NCI-H2171 (cell line): ENCODE data around the gene OR5C1.
"Not testable (repeated sequence)": the region's sequence is repeated elsewhere in the genome, so short reads cannot be mapped to it uniquely, and the experiment has no call there.

Source experiments
- DNase-seq: peaks from one replicate; lab custom pipeline; 2025; lab: John Stamatoyannopoulos, UW

OR5C1 gene

DNA sequence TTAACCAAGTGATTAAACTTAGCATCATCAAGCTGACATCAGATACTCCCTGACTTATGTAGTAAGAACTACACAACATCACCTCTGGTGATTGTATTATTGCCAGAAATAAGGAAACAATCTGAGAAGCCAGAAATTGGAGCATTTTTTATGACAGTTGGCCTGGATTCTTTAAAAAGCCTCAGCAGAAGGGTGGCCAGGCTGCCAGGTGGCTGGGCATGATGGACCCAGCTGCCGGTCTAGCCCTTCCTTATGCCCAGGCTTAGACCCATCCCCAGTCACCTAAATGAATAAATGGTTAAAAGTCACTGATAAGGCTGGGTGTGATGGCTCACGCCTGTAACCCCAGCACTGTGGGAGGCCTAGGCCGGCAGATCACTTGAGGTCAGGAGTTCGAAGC is 24.0 kb downstream of the OR5C1 start:
- DNase-seq = no peak

- DNase-seq = no peak
These were observed 25.8 kb downstream of the OR5C1 start for GRCh38 chr9:122814545-122814944.

GRCh38 chr9:122815544-122815943 is 26.8 kb downstream of the OR5C1 start:
- DNase-seq = no peak

GRCh38 chr9:122816163-122816867 is 27.6 kb downstream of the OR5C1 start:
- DNase-seq = no peak

DNA sequence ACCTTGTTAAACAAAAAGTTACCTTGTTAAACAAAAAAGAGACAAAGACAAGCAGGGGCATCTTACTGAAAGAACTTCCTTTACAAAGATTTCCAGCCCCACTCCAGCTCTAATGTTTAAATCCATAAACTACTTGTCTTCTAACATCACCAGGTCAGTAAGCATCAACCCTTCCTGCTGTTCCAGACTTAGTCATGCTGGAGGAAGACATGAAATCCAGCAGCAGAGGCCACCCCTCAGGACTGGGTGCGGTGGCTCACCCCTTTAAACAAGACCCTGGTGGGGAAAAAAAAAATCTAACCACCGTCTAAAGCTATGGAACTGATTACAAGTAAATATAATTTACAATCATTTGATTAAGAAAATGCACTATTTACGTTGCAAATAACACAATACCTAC is 30.6 kb downstream of the OR5C1 start:
- no peak for DNase-seq

DNA sequence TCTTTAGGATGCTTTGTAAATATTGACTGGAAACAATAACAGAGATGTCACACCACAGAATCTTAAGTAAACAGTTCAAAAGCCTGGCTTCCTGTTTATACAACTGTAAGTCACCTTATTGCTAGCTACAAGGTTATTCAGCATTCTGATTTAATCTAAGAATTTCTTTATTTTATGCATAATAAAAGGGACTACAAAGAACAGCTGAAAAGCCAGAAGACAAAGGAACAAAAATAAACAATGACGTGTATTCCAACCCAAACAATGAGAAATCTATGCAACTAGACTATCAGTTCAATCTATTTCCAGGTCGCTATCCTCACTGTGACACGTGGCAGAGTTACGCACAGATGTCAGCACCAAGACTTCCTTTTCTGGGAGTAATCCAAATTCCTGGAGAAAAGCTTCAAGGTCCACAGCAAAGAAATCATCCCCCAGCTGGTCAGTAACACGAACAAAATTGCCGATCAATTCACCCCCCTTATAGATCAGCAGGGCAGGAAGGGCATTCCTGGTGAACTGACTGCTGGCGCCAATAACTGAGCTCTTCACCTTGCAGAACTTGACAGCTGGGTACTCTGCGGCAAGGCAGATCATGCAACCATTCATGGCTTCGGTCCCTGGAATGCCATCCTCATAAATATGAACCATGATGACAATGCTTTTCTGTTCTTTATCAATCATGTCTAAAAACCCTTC is 31.2 kb downstream of the OR5C1 start:
- DNase-seq = no peak

DNA sequence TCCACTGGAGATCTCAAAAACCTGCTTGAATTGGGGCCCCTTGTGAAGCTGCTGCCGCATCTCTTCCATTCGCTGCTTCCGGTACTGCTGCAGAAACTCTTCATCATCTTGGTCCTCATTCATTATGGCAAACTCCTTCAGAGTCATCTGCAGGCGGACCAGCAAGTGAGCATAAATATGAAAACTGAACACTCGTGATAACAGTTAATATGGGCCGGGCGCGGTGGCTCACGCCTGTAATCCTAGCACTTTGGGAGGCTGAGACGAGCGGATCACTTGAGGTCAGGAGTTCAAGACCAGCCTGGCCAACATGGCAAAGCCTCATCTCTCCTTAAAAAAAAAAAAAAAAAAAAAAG is 31.7 kb downstream of the OR5C1 start:
- DNase-seq = no peak

GRCh38 chr9:122821278-122821943 is 32.7 kb downstream of the OR5C1 start:
- peak; percentile 22 for DNase-seq

DNA sequence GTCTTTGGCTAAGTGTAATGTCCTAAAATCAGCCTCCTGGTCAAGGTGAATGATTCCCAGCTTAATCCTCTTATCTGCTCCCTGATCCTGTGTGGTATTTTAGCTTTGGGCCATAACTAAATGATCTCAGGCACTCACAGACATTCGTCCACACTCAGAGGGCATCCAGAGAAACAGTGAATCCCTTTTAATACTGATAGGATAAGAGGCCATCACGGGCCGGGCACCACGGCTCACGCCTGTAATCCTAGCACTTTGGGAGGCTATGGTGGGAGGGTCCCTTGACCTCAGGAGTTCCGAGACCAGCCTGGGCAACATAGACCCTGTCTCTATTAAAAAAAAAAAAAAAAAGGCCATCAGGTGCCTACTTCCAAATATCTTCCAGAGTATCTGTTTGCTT is 33.3 kb downstream of the OR5C1 start:
- DNase-seq = no peak

GRCh38 chr9:122822938-122823337 is 34.2 kb downstream of the OR5C1 start:
- DNase-seq = no peak

- DNase-seq = no peak
These were observed 39.0 kb downstream of the OR5C1 start for GRCh38 chr9:122827761-122828093.

DNA sequence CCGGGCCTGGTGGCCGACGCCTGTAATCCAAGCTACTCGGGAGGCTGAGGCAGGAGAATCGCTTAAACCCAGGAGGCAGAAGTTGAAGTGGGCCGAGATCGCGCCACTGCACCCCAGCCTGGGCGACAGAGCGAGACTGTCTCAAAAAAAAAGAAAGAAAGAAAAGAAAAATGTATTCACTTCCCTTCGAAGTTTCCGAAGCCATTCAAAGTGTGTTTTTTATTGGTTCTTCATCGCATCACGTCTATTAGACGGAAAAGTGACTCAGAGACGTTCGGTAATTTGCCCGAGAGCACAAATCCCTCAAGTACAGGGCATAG is 40.2 kb downstream of the OR5C1 start:
- not testable (repeated sequence) for DNase-seq

GRCh38 chr9:122832194-122832593 is 43.5 kb downstream of the OR5C1 start:
- no peak for DNase-seq

DNA sequence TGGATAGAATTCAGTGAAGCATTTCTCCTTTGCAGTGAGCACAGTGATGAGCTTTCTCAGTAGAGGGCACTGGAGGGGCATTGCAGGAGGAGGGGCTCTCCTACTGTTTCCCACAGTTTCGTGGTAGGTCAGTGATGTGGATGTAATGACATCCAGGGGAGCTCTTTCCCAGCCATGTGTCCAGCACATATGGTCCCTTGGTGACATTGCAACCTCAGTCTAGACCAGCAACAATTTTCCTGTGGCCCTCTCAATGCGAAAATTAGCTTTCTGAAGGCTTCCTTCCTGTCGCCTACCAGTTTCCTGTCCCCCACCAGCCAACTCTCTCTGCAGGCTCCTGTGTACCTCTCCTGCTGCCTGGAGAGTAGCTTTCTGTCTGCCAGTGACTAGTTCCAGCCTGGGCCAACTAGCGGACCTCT is 46.6 kb downstream of the OR5C1 start:
- no peak for DNase-seq

GRCh38 chr9:122837266-122837850 is 48.6 kb downstream of the OR5C1 start:
- DNase-seq = no peak

- DNase-seq = not testable (repeated sequence)
These were observed 49.7 kb downstream of the OR5C1 start for GRCh38 chr9:122838441-122838840.
